Stimulated activated CD4-positive, alpha-beta T cell treated with anti-CD3 and anti-CD28 coated beads, Interleukin-2, amount 100 ng/mL, for 4 hours (primary cell): ENCODE results near the gene TSPEAR.

ENCODE experiments used
- DNase-seq: peaks from one replicate; pipeline ENCODE4 v3.0.0-alpha.2; 2020; ENCODE audit warnings: low read depth

TSPEAR gene

DNA sequence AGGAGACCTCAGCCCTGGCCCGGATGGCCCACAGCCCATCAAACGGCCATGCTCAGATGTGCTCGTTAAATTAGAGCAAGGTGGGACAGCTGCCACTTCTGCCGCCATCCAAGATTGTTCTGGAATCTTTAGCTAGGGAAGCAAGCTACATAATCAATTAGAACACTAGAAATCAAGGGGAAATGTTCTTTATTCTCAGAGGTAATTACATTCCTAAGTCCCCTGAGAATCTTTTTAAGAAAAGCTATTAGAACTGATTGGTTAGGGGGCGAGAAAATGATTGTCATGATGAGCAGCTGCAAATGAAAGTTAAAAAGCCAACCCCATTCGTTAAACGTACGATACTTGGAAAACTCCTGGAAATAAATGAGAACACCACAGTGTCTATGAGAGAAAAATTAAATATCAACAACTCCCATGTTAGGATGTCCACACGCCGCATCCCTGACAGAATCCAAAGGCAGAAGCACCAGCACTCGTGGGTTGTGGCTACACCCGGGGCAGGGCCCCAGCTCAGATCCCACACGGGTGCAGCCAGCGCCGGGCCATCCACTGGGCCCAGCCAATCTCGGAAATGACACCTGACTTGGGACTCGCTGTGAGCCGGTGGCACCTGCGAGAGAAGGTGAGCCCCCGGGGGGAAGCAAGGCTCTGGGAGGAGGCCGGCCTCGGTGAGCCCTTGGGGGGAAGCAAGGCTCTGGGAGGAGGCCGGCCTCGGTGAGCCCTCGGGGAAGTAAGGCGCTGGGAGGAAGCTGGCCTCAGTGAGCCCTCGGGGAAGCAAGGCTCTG lies 209.0 kb downstream of the TSPEAR start:
- DNase-seq, result no peak

GRCh38 chr21:44500111-44500510 lies 211.3 kb downstream of the TSPEAR start:
- DNase-seq, result no peak

DNA sequence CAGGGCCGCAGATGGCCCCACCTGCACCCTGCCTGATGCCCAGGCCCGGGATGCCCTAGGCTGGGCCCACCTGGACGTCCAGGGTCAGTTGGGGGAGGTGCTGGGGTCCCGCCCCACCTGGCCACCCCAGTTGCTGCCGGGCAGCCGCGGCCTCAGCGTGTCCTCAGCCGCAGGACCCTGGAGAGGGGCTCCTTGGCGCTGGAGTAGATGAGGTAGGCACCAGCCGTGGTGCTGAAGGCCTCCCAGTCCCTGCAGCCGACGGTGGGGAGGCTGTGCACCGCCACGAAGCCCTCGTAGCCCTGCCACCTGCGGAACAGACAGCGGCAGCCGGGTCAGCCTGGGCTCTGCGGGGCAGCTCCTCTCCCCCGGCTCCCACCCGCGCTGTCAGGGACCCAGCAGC lies 211.7 kb downstream of the TSPEAR start:
- no peak for DNase-seq

- no peak for DNase-seq
Measured at GRCh38 chr21:44499211-44499560, 212.2 kb downstream of the TSPEAR start.

DNA sequence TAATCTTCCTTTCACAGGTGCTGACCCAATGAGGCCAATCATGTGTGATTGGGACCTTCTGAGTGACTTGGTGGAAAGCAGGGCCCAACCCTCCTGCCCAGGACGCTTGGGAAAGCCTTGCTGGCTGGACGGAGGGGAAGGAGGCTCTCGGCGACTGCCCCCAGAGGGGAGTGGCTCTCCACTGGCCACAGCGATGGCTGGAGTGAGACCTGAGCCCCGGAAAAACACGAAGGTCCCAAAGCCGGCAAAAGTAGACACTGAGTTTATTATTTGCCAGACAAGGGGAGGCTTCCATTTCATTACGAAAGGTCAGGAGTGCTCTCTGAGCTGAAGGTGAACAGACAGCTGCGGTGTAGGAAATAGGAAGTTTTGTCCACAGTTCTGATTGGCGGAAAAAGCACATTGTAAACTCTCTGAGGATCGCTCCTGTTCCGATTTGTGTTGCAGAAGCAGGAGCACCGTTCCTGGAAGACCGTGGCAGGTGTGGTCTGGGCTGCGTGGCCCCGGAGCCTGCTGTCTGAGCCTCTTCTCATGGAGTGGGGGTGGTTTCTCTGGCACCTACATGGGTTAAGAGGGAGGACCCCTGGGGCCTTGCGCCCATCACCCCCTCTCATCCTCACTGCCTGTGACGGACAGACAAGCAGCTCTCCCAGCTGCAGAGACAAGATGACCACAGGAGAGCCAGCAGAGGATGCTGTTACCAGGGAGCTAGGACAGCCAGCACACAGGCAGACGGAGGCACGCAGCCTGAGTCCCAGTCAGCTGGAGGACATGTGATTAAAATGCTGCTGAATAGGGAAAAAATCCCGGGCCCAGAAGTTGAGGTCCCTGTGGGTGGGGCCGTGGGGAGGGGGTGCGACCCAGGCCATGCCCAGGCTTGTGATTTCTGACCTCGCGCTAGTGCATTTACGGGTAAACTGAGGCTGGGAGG lies 212.8 kb downstream of the TSPEAR start:
- no peak for DNase-seq

DNA sequence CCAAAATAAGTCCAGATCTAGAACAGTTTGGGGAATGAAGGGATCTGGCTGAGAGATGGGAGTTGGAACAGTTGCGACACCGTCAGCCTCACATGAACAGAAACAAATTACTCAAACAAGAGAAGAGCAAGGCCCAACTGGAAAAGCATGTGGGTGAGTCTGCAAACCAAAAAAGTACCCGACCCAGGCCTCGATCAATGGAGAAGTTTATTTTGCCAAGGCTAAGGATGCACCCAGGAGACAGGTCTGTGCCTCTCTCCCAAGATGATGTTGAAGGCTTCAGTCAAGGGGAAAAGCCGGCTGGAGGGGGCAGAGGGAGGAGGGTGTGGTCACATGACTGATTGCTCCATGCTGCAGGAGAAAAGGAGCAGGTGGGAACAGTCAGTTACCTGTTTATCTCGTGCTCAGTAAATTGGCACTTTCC lies 213.7 kb downstream of the TSPEAR start:
- DNase-seq, result no peak

GRCh38 chr21:44496564-44497550 lies 214.5 kb downstream of the TSPEAR start:
- DNase-seq, result no peak

DNA sequence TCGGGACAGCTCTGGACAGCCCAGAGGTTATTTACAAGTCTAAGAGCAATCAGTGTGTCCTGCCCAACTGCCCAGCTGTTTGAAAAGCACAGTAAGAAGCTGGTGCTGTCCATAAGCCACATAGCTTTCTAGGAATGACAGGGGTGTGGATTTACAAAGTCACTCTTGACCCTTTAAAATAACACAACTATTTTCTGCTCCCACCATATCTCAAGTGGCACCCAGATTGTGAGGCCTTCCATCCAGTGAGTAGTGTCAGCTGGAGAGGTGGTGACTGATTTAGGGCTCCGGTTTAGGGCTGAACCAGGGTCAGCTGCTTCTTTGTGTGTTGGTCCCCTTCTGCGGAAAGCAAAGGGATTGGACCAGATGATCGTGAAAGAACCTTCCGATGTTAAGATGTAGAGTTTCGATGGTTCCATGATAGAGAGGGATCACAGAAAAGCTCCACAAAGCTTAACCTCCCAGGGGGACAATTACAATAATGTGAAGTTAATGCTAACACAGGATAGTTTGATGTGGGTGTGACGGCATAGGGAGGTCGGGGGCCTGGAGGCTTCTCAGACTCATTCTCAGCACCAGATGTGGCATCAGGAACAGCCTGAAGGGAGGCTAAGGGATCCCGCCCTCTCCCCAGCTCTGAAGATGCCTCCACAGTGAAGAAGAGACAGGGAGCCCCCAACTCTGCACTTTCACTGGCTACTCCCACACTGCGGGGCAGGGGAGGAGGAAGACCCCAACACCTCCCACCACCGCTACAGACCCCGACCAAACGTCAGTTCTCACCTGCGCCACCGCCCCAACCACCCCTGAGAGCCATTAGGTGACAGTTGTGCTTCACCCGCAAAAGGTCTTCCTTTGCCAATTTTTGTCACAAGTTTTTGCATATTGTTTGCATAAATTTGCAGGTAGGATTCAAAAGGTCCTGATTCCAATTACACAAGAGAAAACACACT lies 215.5 kb downstream of the TSPEAR start:
- no peak for DNase-seq

GRCh38 chr21:44494956-44495355 lies 216.4 kb downstream of the TSPEAR start:
- DNase-seq, result no peak

DNA sequence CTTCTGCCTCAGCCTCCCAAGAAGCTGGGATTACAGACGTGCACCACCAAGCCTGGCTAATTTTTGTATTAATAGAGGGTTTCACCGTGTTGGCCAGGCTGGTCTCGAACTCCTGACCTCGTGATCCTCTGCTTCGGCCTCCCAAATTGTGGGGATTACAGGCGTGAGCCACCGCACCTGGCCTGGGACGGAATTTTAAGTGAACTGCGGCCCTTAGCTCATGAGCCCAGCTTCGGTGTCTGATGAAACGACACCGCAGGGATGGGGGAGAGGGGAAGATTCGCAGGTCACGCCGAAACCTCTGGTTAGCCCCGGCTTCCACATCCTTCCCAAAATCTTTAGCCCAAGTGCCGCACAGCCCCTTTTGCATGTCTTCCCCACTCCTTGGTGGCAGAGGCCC lies 217.0 kb downstream of the TSPEAR start:
- DNase-seq, result no peak

- no peak for DNase-seq
Measured at GRCh38 chr21:44492567-44493385, 218.6 kb downstream of the TSPEAR start.

- no peak for DNase-seq
Measured at GRCh38 chr21:44490816-44491215, 220.6 kb downstream of the TSPEAR start.

DNA sequence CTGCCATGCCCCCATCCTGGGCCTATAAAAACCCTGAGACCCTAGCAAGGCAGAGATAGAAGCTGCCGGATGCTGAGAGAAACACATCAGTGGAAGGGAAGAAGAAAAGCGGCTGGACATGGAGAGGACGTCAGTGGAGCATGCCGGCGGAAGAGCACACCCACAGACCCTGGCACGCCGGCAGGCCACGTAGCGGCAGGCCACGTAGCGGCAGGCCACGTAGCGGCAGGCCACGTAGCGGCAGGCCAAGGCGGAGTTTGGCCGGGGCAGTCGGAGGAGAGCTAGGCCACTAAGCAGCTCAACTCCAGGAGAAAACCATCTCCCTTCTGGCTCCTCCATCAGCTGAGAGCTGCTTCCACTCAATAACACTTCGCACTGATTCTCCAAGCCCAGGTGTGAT lies 221.0 kb downstream of the TSPEAR start:
- DNase-seq, result no peak

GRCh38 chr21:44489962-44490361 lies 221.4 kb downstream of the TSPEAR start:
- no peak for DNase-seq

GRCh38 chr21:44487831-44488230 lies 223.5 kb downstream of the TSPEAR start:
- no peak for DNase-seq

DNA sequence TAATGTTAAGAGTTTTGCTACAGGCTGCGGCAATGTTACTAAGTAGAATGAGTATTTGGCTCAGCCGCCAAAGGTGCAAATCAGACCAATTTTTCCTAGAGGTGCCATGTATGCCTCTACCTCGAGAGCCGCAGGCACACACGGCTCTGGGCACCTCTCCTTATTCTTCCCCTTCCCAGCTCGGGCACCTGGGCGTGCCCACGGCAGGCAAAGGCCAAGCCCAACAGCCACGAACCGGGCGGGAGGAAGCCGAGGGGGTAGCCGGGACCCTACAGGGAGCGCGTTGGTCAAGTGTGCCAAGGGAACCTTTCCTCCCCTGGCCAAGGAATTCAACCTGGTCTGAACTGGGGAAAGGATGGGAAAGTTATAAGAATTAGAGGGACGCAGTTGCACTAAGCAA lies 225.1 kb downstream of the TSPEAR start:
- DNase-seq, result no peak

- DNase-seq, result no peak
Measured at GRCh38 chr21:44485796-44486195, 225.6 kb downstream of the TSPEAR start.

DNA sequence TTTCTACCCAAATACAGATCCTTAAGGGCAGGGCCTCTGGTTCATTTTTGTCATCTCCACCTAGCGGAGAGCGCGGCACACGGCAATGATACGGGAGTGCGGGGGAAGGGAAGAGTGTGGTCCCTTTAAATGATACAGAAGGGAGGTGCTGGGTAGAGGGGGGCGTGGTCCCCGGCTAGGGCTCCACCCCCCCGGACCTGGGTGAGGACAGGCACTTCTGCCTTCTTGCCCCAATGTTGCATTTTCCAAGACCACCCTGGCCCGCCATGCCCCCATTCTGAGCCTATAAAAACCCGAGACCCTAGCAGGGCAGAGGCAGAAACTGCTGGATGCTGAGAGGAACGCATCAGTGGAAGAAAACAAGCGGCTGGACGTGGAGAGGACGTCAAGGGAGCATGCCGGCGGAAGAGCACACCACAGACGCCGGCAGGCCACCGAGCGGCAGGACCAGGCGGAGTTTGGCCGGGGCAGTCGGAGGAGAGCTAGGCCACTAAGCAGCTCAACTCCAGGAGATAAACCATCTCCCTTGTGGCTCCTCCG lies 226.0 kb downstream of the TSPEAR start:
- peak; percentile 40 for DNase-seq

GRCh38 chr21:44484498-44485253 lies 226.7 kb downstream of the TSPEAR start:
- DNase-seq, result no peak
